Measurements from ENCODE around the gene FCHO1.

The FCHO1 gene

GRCh38 chr19:17826508-17827056, 75.3 kb downstream of the FCHO1 start:
- H3K27ac ChIP-seq (ENCODE audit: low read depth in 2 of 2, low read length in 2 of 2), result no peak overlapping the region
- no peaks in the 10 kb centered on the region for H3K4me1 ChIP-seq (ENCODE audit: control insufficient read depth in 2 of 2, insufficient read depth in 2 of 2, low read length in 2 of 2)
- no peaks in the 10 kb centered on the region for H3K27me3 ChIP-seq (ENCODE audit: control insufficient read depth in 2 of 2, insufficient read depth in 2 of 2, low read length in 2 of 2)
- no peaks in the 10 kb centered on the region for H3K36me3 ChIP-seq (ENCODE audit: control insufficient read depth in 2 of 2, insufficient read depth in 2 of 2, low read length in 2 of 2)
- no peaks in the 10 kb centered on the region for H3K9me3 ChIP-seq (ENCODE audit: control insufficient read depth in 2 of 2, low read length in 2 of 2)
- H3K4me3 ChIP-seq (ENCODE audit: low read length in 2 of 2), result no peak overlapping the region
- H3K9ac ChIP-seq (ENCODE audit: low read depth in 1 of 2, low read length in 2 of 2), result no peak overlapping the region

- Histone ChIP-seq H3K27me3 (ENCODE audit: control insufficient read depth in 2 of 2, insufficient read depth in 2 of 2, low read length in 2 of 2) (peaks cover 8 to 10% of the 10 kb centered on the region in 2 donors), H3K9me3 (ENCODE audit: control insufficient read depth in 2 of 2, low read length in 2 of 2) (no peaks in the 10 kb centered on the region), H3K4me3 (ENCODE audit: low read length in 2 of 2) (no peak overlapping the region), H3K4me1 (ENCODE audit: control insufficient read depth in 2 of 2, insufficient read depth in 2 of 2, low read length in 2 of 2) (no peaks in the 10 kb centered on the region), H3K36me3 (ENCODE audit: control insufficient read depth in 2 of 2, insufficient read depth in 2 of 2, low read length in 2 of 2) (no peaks in the 10 kb centered on the region), H3K9ac (ENCODE audit: low read depth in 1 of 2, low read length in 2 of 2) (no peak overlapping the region), H3K27ac (ENCODE audit: low read depth in 2 of 2, low read length in 2 of 2) (no peak overlapping the region)
Observed at GRCh38 chr19:17829855-17830566, 78.7 kb downstream of the FCHO1 start.

GRCh38 chr19:17830567-17831418, 79.5 kb downstream of the FCHO1 start:
- no peak overlapping the region for H3K9ac ChIP-seq (ENCODE audit: low read depth in 1 of 2, low read length in 2 of 2)
- no peak overlapping the region for H3K27ac ChIP-seq (ENCODE audit: low read depth in 2 of 2, low read length in 2 of 2)
- H3K9me3 ChIP-seq (ENCODE audit: control insufficient read depth in 2 of 2, low read length in 2 of 2), result no peaks in the 10 kb centered on the region
- H3K27me3 ChIP-seq (ENCODE audit: control insufficient read depth in 2 of 2, insufficient read depth in 2 of 2, low read length in 2 of 2), result peaks cover 8 to 10% of the 10 kb centered on the region in 2 donors
- H3K36me3 ChIP-seq (ENCODE audit: control insufficient read depth in 2 of 2, insufficient read depth in 2 of 2, low read length in 2 of 2), result peaks cover 0 to under 1% of the 10 kb centered on the region in 2 donors
- H3K4me3 ChIP-seq (ENCODE audit: low read length in 2 of 2), result no peak overlapping the region
- H3K4me1 ChIP-seq (ENCODE audit: control insufficient read depth in 2 of 2, insufficient read depth in 2 of 2, low read length in 2 of 2), result no peaks in the 10 kb centered on the region

GRCh38 chr19:17831419-17831888, 80.2 kb downstream of the FCHO1 start:
- Histone ChIP-seq H3K4me3 (ENCODE audit: low read length in 2 of 2) (no peak overlapping the region), H3K27me3 (ENCODE audit: control insufficient read depth in 2 of 2, insufficient read depth in 2 of 2, low read length in 2 of 2) (peaks cover 8 to 10% of the 10 kb centered on the region in 2 donors), H3K9me3 (ENCODE audit: control insufficient read depth in 2 of 2, low read length in 2 of 2) (no peaks in the 10 kb centered on the region), H3K27ac (ENCODE audit: low read depth in 2 of 2, low read length in 2 of 2) (no peak overlapping the region), H3K4me1 (ENCODE audit: control insufficient read depth in 2 of 2, insufficient read depth in 2 of 2, low read length in 2 of 2) (no peaks in the 10 kb centered on the region), H3K9ac (ENCODE audit: low read depth in 1 of 2, low read length in 2 of 2) (no peak overlapping the region), H3K36me3 (ENCODE audit: control insufficient read depth in 2 of 2, insufficient read depth in 2 of 2, low read length in 2 of 2) (peaks cover 0 to 3% of the 10 kb centered on the region in 2 donors)

- no peaks in the 10 kb centered on the region for H3K9me3 ChIP-seq (ENCODE audit: control insufficient read depth in 2 of 2, low read length in 2 of 2)
- no peak overlapping the region for H3K9ac ChIP-seq (ENCODE audit: low read depth in 1 of 2, low read length in 2 of 2)
- peaks cover 8 to 10% of the 10 kb centered on the region in 2 donors for H3K27me3 ChIP-seq (ENCODE audit: control insufficient read depth in 2 of 2, insufficient read depth in 2 of 2, low read length in 2 of 2)
- H3K4me1 ChIP-seq (ENCODE audit: control insufficient read depth in 2 of 2, insufficient read depth in 2 of 2, low read length in 2 of 2), result no peaks in the 10 kb centered on the region
- peaks cover 0 to 4% of the 10 kb centered on the region in 2 donors for H3K36me3 ChIP-seq (ENCODE audit: control insufficient read depth in 2 of 2, insufficient read depth in 2 of 2, low read length in 2 of 2)
- H3K4me3 ChIP-seq (ENCODE audit: low read length in 2 of 2), result no peak overlapping the region
- no peak overlapping the region for H3K27ac ChIP-seq (ENCODE audit: low read depth in 2 of 2, low read length in 2 of 2)
Observed at GRCh38 chr19:17832443-17833208, 81.3 kb downstream of the FCHO1 start.

- H3K4me3 ChIP-seq (ENCODE audit: low read length in 2 of 2), result no peak overlapping the region
- no peaks in the 10 kb centered on the region for H3K4me1 ChIP-seq (ENCODE audit: control insufficient read depth in 2 of 2, insufficient read depth in 2 of 2, low read length in 2 of 2)
- no peak overlapping the region for H3K9ac ChIP-seq (ENCODE audit: low read depth in 1 of 2, low read length in 2 of 2)
- peaks cover 0 to 4% of the 10 kb centered on the region in 2 donors for H3K36me3 ChIP-seq (ENCODE audit: control insufficient read depth in 2 of 2, insufficient read depth in 2 of 2, low read length in 2 of 2)
- H3K27me3 ChIP-seq (ENCODE audit: control insufficient read depth in 2 of 2, insufficient read depth in 2 of 2, low read length in 2 of 2), result peaks cover 8 to 13% of the 10 kb centered on the region in 2 donors
- H3K9me3 ChIP-seq (ENCODE audit: control insufficient read depth in 2 of 2, low read length in 2 of 2), result no peaks in the 10 kb centered on the region
- H3K27ac ChIP-seq (ENCODE audit: low read depth in 2 of 2, low read length in 2 of 2), result no peak overlapping the region
Observed at GRCh38 chr19:17834350-17835181, 83.3 kb downstream of the FCHO1 start.

- Histone ChIP-seq H3K4me1 (ENCODE audit: control insufficient read depth in 2 of 2, insufficient read depth in 2 of 2, low read length in 2 of 2) (no peaks in the 10 kb centered on the region), H3K9me3 (ENCODE audit: control insufficient read depth in 2 of 2, low read length in 2 of 2) (no peaks in the 10 kb centered on the region), H3K4me3 (ENCODE audit: low read length in 2 of 2) (no peak overlapping the region), H3K36me3 (ENCODE audit: control insufficient read depth in 2 of 2, insufficient read depth in 2 of 2, low read length in 2 of 2) (peaks cover 0 to 4% of the 10 kb centered on the region in 2 donors), H3K9ac (ENCODE audit: low read depth in 1 of 2, low read length in 2 of 2) (no peak overlapping the region), H3K27ac (ENCODE audit: low read depth in 2 of 2, low read length in 2 of 2) (no peak overlapping the region), H3K27me3 (ENCODE audit: control insufficient read depth in 2 of 2, insufficient read depth in 2 of 2, low read length in 2 of 2) (peaks cover 8 to 13% of the 10 kb centered on the region in 2 donors)
Observed at GRCh38 chr19:17835182-17836006, 84.1 kb downstream of the FCHO1 start.

- no peaks in the 10 kb centered on the region for H3K9me3 ChIP-seq (ENCODE audit: control insufficient read depth in 2 of 2, low read length in 2 of 2)
- H3K36me3 ChIP-seq (ENCODE audit: control insufficient read depth in 2 of 2, insufficient read depth in 2 of 2, low read length in 2 of 2), result peaks cover 0 to 7% of the 10 kb centered on the region in 2 donors
Observed at GRCh38 chr19:17836530-17836929, 85.3 kb downstream of the FCHO1 start.

More at GRCh38 chr19:17836530-17836929, 85.3 kb downstream of the FCHO1 start:
- Histone ChIP-seq H3K4me1 (ENCODE audit: control insufficient read depth in 2 of 2, insufficient read depth in 2 of 2, low read length in 2 of 2) (no peaks in the 10 kb centered on the region), H3K27me3 (ENCODE audit: control insufficient read depth in 2 of 2, insufficient read depth in 2 of 2, low read length in 2 of 2) (peaks cover 8 to 20% of the 10 kb centered on the region in 2 donors), H3K9ac (ENCODE audit: low read depth in 1 of 2, low read length in 2 of 2) (no peak overlapping the region), H3K4me3 (ENCODE audit: low read length in 2 of 2) (no peak overlapping the region), H3K27ac (ENCODE audit: low read depth in 2 of 2, low read length in 2 of 2) (no peak overlapping the region)

All from mucosa of rectum (tissue), 2 donors.